ENCODE results near the gene PHAF1. TPM values are rescaled to one million over a fixed set of nuclear protein-coding genes. Genes with fewer than 3 reads are reported as not detected.

Gene PHAF1
- total and polyA plus RNA-seq, 2 of the 13 experiments (the other 11 are each of a cell fraction or from before 2014, with no cell fraction given), result 48.3 to 174 TPM

GRCh38 chr16:67191995-67192681 is 82.4 kb downstream of the PHAF1 start, which contains the start of gene E2F4 (continued):
- TF ChIP-seq ZNF503 (CRISPR knock-in tag; IDR thresholded peaks at IDR 0.05) (peak; percentile 80; the same call in 1 of the 2 replicates), SSRP1 (CRISPR knock-in tag; IDR thresholded peaks at IDR 0.05) (no peak), MXD4 (CRISPR knock-in tag; IDR thresholded peaks at IDR 0.05) (no peak), NFRKB (IDR thresholded peaks at IDR 0.05) (no peak), RBAK (CRISPR knock-in tag; IDR thresholded peaks at IDR 0.05) (no peak), ZNF18 (CRISPR knock-in tag; IDR thresholded peaks at IDR 0.05; ENCODE audit: insufficient replicate concordance) (peak; percentile 58), HBP1 (CRISPR knock-in tag; IDR thresholded peaks at IDR 0.05; ENCODE audit: low read depth) (peak; percentile 68; the same call in 1 of the 2 replicates), ZNF574 (CRISPR knock-in tag; IDR thresholded peaks at IDR 0.05) (peak; percentile 97), ZFYVE20 (CRISPR knock-in tag; IDR thresholded peaks at IDR 0.05; ENCODE audit: borderline replicate concordance, low read depth) (no peak), ZNF235 (CRISPR knock-in tag; IDR thresholded peaks at IDR 0.05; ENCODE audit: borderline replicate concordance) (peak; percentile 91; the same call in 1 of the 2 replicates), MAFG (CRISPR knock-in tag; IDR thresholded peaks at IDR 0.05) (no peak), ZNF280B (CRISPR knock-in tag; IDR thresholded peaks at IDR 0.05; ENCODE audit: borderline replicate concordance) (peak; percentile 53), ZNF253 (CRISPR knock-in tag; IDR thresholded peaks at IDR 0.05; ENCODE audit: borderline replicate concordance) (peak; percentile 25; the same call in 1 of the 2 replicates), ZNF331 (CRISPR knock-in tag; IDR thresholded peaks at IDR 0.05) (peak; percentile 76), SMAD9 (CRISPR knock-in tag; IDR thresholded peaks at IDR 0.05) (0 out of 2 replicates have a peak, but pooled peaks have one; percentile 9)

Measured in HepG2 (cell line).